GM18511 (cell line): Measurements from ENCODE around the gene SPATA2L.
A peak's percentile ranks its signal among the peaks of the same experiment; 100 is the strongest.

Experiments
- ATAC-seq: cut with Tn5 transposase; IDR thresholded peaks from one replicate; pipeline ENCODE4 v1.9.1; 2021; ENCODE audit warnings: mild to moderate bottlenecking, moderate library complexity; ENCODE audit not compliant: unreplicated experiment

SPATA2L gene

DNA sequence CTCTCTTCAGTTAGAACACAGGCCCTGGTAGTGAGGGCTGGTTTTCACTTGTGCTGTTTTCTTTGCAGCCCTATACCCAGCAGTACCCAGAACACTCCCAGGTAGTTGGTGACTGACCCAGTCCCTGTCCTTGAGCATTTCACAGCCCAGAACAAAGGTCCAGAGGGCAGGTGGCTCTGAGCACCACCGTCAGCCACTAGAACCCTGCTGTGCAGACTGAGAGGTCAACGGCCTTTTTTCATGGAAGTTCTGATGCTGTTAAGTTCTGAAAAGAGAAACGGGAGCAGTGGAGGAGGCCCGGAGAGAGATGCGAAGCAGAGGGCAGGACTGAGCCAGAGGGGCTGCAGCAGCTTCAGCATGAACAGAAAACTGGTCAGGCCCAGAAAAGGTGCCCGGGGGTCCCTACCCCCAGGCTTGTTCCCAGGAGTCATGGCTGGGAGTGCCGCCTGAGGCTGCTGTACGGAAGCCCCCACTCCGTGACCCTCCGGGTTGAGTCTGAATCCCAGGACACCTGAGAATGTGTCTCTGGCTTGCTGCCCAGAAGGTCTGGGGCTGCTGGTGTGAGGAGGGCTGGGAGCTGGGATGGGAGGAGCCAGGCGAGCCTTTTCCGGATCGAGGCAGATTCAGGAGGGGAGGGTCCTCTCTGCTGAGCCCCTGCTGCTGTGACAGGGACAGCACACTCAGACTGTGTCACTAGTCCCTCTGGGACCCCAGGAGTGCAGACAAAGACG, 28.5 kb upstream of the SPATA2L start:
- ATAC-seq, result no peak

DNA sequence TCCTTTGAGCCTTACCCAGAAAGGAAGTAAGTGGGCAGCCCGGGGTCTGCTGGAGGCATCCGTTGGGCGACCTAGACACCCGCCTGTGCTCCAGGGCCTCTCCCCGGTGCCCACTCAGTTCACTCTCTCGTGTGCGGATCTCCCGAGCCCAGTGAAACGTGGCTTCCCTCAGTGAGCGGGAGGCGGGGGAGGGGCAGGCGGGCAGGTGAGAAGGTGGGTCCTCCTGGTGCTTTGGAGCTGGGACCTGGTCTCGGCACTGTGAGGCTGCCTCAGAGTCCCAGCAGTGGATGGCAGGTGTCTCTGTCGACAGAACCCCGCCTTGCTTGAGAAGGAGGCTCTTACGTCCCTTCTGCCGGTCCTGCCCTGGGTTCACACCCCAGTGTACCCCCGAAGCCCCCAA, 27.8 kb upstream of the SPATA2L start:
- no peak for ATAC-seq

DNA sequence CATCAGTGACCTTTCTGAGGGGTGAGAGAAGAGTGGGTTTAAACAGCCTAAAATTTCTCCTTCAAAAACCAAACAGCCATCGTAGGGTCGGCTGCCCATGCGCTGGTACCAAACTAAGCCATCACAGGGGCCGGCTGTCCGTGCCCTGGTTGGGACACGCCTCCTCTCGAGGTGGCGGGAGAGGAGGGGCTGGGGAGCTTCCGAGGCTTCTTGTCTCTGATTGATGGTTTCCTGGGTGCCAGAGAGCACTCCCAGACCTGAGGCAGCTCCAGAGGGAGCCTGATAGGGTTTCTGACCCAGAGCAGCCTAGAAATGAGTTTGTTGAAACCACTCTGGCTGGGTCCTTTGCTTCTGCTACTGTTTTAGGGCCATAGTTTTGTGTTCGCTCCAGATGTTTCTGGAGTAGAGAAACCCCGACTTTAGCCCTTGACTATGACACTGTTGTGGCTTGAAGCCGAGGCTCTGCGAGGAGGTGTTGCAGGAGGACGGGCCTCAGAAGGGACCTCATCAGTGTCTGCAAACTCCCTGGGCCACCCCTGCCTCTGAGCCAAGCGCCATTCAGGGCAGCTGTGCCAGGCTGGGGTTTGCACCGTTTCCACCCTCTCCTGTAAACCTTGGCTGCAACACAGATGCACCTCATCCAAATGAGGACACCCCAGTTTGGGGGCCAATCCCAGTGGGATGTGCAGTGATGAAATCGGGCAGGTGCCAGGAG, 26.1 kb upstream of the SPATA2L start:
- no peak for ATAC-seq

DNA sequence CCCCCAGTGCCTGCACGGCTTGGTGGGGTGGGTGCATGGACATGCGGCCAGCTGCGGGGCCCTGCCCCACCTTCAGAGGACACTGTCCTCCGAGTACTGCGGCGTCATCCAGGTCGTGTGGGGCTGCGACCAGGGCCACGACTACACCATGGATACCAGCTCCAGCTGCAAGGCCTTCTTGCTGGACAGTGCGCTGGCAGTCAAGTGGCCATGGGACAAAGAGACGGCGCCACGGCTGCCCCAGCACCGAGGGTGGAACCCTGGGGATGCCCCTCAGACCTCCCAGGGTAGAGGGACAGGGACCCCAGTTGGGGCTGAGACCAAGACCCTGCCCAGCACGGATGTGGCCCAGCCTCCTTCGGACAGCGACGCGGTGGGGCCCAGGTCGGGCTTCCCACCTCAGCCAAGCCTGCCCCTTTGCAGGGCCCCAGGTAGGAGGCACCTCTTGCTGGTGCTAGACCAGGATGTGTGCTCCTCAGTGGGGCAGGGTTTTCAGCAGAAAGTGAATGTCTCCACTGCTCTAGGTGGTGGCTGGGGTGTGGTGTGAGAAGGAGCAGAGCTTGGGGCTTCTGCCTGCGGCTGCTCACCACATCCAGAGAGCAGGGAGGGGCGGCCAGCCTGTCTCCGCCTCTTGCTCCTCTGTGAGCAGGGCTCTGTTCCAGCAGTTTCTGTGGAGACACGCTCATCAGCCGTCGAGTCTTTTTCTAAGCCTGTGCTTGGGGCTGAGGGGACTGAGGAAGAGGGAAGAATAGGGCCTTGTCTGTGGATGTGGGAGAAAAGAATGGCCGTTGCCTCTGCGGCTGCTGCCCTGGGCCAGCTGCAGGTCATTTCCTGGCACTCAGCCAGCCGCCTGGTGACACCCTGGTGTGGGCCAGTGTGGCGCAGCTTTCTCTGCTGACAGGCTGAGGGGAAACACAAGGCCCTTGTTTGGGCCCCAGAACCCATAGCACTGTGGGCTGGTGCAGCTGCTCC, 22.1 kb upstream of the SPATA2L start:
- ATAC-seq, result no peak

DNA sequence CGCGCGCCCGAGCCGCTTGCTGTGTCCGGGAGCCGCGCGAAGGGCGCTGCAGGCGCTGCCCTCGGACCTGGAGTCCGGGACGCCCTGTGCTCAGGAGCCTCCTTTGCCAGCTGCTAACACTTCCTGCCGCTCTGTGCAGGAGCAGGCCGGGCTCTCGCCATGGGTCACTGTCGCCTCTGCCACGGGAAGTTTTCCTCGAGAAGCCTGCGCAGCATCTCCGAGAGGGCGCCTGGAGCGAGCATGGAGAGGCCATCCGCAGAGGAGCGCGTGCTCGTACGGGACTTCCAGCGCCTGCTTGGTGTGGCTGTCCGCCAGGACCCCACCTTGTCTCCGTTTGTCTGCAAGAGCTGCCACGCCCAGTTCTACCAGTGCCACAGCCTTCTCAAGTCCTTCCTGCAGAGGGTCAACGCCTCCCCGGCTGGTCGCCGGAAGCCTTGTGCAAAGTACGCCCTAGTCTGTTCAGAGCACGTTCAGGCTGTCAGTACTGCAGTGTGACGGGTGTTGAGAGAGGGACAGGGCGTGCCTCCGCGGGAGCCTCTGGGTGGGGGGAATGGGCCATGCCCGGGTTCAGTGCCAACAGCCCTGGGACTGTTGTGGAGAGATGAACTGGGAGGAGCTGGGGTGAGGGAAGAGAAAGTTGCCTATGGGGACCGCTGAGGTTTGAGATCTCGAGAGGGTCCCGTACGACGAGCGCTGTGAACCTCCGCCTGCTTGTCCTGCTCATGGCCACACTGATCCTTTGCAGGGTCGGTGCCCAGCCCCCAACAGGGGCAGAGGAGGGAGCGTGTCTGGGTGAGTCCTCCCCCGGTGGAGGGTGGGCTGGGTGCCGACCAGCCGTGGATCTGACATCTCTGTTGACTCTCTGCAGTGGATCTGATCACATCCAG, 21.1 kb upstream of the SPATA2L start:
- peak; percentile 7 for ATAC-seq

DNA sequence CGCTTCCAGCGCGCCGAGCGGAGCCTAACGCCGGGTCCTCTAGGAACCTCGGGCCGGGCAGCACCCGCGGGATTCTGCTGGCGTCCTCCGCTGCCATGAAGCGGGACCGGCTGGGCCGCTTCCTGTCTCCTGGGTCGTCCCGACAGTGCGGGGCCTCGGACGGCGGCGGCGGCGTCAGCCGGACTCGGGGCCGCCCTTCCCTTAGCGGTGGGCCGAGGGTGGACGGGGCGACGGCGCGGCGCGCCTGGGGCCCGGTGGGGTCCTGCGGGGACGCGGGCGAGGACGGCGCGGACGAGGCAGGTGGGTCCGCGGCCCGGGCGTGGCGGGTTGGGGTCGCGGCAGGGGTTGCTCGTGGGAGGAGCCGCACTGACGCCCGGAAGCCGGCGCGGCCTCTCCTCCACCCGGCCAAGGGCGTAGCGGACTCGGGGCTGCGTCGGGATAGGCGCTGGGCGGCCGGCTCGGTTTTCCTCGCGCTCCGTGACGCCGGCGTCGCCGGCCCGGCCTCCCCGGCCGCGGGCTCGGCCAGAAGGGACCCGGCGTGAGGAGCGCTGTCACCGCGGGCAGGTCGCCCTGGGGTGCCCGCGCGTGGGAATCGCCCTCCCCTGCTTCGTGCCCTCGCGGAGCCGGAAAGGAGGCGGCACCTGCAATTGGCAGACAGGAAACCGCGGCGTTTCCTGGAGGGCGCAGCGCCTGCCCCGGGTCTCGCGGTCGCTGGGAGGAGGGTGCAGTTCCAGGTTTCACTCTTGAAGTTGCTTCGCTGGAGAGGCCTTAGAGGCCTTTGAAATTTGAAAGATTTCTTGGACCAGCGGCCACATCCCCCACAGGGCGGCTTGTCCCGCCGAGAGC, 20.3 kb upstream of the SPATA2L start:
- peak; percentile 41 for ATAC-seq

DNA sequence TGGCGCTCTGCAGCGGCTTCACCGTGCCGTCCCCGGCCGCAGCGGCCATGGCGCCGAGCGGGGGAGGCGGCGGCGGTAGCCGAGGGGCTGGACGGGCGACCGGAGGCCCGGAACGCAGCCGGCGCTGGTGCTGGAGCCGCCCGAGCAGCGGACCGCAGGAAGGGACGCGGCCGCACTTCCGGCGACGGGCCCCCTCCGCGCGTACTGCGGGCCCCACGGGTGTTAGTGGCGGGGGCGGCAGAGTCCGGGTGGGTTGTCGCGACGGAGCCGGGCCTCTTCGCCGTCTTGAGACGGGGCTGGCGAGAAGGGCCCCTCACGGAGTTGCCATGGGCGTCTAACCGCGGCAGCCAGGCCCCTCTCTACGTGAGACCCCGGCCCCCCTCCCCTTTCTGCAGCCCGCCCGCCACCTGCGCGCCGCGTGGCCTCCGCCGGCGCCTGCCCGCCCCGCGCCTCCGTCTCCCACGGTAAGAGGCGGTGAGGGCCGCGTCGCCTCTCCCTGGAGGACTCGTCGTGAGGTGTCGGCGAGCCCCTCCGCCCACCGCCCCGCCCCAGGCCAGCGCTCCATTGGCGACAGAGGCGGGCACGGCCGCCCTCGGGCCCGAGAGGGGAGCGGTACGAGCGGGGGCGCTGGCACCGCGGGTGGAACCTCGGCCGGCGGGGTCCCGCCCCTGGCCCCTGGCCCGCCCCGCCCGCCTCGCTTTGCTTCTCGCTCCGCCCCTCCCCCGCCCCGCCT, 19.5 kb upstream of the SPATA2L start, which contains the start of the genes VPS9D1 and ZNF276:
Gene VPS9D1, minus strand, starts transcription at position 86 of the 733 bp plus-strand sequence. Its CDS starts 37 bp downstream, at position 49.
Gene ZNF276, plus strand, starts transcription at position 725 of the 733 bp plus-strand sequence. CDS start 104 bp downstream, outside the sequence.
- ATAC-seq, result peak; percentile 60

DNA sequence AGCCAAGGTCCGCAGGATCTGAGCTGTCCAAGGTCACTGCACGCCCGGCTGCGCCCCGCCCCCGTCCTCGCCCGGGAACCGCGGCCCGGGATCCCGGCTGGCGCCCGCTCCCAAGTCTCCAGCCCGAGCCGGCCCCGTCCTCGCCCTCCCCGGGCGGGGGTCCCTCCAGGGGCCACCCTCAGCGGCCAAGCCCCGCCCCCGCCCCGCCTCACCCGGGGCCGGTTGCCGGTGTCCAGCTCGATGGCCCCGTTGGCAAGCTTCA, 19.0 kb upstream of the SPATA2L start:
- ATAC-seq, result peak; percentile 25

DNA sequence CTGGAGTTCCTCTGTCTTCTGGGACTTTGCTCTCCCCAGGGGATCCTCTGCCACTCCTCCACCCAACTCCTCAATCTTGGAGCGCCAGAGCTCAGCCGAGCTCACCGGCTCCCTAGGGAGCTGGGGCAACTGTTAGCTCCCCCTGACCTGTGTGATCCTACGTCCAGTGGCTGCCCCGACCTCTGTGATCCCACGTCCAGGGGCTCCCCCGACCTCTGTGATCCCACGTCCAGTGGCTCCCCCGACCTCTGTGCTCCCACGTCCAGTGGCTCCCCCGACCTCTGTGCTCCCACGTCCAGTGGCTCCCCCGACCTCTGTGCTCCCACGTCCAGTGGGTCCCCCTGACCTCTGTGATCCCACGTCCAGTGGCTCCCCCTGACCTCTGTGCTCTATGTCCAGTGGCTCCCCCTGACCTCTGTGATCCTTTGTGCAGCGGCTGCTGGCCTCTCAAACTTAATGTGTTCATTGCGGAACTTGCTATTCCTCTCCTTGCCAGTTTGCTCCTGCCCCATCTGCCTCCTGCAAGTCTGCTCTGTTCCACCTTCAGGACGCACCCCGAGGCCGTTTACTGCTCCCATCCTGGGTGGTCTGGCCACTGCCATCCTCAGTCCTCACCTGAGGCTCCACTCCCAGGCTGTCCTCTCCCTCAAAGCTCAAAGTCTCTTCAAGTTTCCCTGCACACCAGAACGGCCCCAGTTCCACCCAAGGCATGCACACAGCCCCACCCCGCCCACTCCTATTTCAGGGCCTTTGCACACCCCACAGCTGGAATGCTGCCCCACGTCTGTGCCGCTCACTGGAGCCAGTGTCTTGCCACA, 16.4 kb upstream of the SPATA2L start:
- no peak for ATAC-seq

DNA sequence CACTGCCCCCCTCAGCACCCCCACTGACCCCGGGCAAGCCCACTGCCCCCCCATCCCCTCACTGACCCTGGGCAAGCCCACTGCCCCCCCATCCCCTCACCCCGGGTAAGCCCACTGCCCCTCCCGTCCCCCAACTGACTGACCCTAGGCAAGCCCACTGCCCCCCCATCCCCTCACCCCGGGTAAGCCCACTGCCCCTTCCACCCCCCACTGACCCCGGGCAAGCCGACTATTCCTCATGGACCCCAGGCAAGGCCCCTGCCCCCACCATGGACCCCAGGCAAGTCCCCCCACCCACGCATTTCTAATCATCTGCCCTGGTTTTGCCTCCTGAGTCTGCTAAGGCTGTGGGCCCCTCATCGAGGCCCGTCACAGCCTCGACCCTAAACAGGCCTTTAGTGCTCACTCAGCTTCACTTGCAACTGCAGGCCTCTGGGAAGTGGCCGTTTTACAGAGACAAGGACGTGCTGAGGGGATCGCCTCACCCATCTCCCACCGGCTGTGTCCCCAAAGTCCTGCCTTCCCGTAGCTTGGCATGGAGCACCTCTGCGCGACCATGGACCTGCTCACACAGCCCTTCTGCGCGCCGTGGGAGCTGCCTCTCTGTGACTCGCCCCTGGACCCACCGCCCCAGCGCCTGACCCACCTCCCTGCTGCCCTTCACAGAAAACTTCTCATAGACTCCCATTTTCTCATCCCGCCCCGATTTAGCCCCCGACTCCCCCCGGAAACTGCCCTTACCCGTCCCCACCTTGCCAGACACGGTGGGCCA, 15.6 kb upstream of the SPATA2L start:
- no peak for ATAC-seq

DNA sequence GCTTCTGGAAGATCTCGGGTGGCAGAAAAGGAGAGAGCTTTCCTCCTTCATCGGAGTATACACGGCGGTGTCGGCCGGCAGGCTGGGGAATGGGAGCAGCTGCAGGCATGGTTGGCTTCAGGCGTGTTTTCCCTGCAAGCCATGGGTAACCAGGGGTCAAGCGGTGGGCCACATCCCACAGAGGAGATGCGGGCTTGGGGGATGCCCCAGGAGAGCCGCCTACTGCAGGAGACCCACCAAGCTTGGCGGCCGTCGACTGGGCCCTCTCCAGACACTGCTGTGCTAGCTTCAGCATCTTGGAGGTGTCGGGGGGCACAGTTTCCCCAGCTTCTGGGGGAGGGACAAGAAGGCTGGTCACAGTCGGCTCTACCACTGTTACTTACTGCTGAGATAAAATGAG, 15.0 kb upstream of the SPATA2L start:
- ATAC-seq, result no peak

DNA sequence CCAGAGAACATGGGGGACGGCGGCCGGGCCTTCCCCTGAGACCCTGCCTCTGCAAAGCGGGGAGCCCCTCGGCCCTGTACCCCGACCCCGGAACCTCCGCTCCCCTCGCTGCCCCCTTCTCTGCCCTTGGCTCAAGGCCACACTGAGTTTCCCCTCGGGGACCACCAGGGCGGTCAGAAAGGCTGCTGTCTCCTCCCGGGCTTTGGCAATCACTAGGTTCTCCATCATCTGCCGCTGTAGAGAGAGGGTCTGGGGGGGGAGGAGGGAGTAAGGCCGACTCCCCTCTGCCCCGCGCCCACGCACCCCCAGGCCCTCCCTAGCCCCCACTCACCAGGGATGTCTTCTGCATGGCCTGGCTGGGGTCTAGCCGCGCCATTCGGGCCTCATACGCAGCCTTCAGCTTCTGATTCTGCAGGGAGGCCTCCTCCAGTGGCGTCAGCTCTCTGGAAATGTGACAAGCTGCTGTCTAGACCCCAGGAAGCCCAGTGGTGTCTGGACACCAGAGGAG, 10.8 kb upstream of the SPATA2L start:
- ATAC-seq, result no peak

DNA sequence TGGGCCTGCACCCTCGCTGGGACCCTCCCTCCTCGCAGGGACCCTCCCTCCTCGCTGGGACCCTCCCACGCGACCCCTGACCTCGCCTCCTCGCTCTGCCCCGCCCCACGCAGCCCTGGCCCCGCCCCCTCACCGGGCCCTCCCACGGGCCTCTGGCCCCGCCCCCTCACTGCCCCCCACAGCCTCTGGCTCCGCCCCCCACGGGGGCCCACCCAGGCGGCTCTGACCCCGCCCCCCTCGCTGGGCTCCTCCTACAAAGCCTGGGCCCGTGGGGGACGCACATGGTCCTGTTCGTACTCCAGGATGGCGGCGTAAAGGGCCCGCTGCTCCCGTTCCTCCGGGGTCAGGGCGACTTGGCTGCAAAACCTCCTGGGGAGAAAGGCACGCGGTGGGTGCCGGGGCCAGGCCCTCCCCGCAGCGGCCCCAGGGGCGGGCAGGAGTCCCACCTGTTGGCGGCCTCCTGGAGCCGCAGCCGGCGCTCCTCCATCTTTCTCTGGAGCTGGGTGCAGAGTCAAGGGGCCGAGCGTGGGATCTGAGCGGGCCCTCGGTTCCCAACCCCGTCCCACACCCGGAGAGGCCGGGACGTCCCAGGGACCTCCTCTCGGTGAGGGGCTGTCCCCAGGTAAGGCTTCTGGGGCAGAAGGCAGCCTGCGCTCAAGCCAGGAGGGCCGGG, 10.2 kb upstream of the SPATA2L start:
- peak; percentile 67 for ATAC-seq

DNA sequence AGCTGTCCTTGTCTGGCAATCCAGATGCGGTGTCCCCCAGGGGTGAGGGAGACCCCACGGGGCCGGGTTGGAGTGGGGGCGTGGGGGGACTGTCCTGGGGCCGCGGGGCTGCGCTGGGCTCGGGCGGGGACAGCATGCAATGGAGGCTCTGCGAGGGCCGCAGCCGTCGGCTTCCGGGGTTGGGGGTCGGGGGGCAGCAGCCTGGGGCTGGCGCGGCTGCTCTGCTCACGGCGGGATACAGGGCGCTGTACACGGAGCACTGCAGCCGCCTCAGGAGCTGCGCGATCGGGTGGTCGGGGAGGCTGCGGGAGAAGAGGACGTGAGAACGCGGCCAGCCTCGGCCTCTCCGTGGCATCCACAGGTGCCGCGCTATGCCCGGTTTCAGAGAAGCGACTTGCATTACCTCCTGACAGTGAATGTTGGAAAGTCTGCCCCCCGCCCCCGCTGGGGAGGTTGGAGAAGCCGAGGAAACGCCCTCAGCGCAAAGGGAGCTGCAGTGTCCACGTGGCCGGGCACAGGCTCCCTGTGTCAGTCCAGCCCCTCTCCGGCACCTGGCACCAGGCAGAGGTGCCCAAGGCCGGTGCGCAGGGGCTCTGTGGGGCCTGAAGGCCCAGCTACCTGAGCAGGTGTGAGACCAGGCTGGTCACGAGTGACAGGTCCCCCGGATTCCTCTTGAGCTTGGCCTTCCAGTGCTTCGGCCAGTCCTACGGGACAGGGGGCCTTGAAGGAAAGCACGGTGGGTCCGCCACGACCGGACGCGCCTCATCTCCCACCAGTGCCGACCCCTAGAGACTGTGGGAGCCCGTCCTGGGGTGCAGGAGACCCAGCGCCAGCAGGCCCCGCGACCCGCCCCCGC, 9.4 kb upstream of the SPATA2L start:
- no peak for ATAC-seq

DNA sequence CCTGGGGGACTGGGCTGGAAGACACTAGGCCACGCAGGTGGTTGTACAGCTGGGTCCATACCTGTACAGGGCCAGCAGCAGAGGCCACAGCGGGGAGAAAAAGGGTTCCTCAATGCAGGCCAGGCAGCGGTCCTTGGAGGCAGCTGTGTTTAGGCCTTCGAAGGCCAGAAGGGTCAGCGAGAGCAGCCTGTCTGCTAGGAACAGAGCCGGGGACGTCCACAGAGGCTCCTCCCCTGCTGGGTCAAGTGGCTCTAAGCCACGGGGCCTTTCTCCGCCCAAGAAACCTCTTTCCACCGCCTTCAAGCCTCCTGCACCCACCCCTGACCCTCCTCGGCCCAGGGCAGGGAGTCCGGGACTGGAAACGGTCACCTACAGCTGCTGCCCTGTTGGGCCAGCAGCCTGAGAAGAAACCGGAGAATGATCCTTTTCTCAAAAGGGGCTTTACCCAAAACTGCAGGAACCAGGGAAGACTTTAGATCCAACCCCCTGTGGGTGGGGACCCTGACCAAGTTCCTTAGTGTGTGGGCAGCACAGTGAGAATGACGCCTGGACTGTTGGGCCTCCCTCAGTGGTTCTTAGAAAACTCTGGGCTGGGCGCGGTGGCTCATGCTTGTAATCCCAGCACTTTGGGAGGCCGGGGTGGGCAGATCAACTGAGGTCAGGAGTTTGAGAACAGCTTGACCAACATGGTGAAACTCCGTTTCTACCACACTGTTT, 8.4 kb upstream of the SPATA2L start:
- ATAC-seq, result no peak
